GM18526 (cell line): ENCODE data around the gene SS18L1.
A peak's percentile ranks its signal among the peaks of the same experiment; 100 is the strongest.

ENCODE experiments used
- POLR2A ChIP-seq: IDR thresholded peaks from 3 replicates; pipeline ENCODE4 v1.6.1; 2011; ENCODE audit not compliant: insufficient read length; ENCODE audit errors: extremely low read depth

The SS18L1 gene

GRCh38 chr20:62167474-62167873, 23.9 kb downstream of the SS18L1 start:
- no peak for TF ChIP-seq POLR2A

- no peak for TF ChIP-seq POLR2A
Measured at GRCh38 chr20:62168061-62168460, 24.5 kb downstream of the SS18L1 start.

- TF ChIP-seq POLR2A = no peak
Measured at GRCh38 chr20:62168890-62169435, 25.4 kb downstream of the SS18L1 start.

GRCh38 chr20:62170536-62170935, 27.0 kb downstream of the SS18L1 start:
- TF ChIP-seq POLR2A = no peak

GRCh38 chr20:62171245-62171644, 27.7 kb downstream of the SS18L1 start:
- no peak for TF ChIP-seq POLR2A

- TF ChIP-seq POLR2A = no peak
Measured at GRCh38 chr20:62172666-62173065, 29.1 kb downstream of the SS18L1 start.

- no peak for TF ChIP-seq POLR2A
Measured at GRCh38 chr20:62174021-62174804, 30.6 kb downstream of the SS18L1 start.

GRCh38 chr20:62174870-62175624, 31.5 kb downstream of the SS18L1 start:
- TF ChIP-seq POLR2A = no peak

GRCh38 chr20:62175711-62176110, 32.1 kb downstream of the SS18L1 start:
- TF ChIP-seq POLR2A = no peak

GRCh38 chr20:62176866-62177265, 33.3 kb downstream of the SS18L1 start:
- TF ChIP-seq POLR2A = no peak

- no peak for TF ChIP-seq POLR2A
Measured at GRCh38 chr20:62177307-62177706, 33.7 kb downstream of the SS18L1 start.

GRCh38 chr20:62178316-62179161, 35.0 kb downstream of the SS18L1 start:
- no peak for TF ChIP-seq POLR2A

GRCh38 chr20:62179162-62179504, 35.6 kb downstream of the SS18L1 start:
- no peak for TF ChIP-seq POLR2A

- no peak for TF ChIP-seq POLR2A
Measured at GRCh38 chr20:62181808-62182207, 38.2 kb downstream of the SS18L1 start.

GRCh38 chr20:62182469-62183425, 39.2 kb downstream of the SS18L1 start, which contains the start of gene MTG2:
MTG2 (plus strand) TSS chr20:62183028; CDS start chr20:62193421, 10,393 bp downstream.
- peak; percentile 99 for TF ChIP-seq POLR2A
